ENCODE data around the gene TLR4.

TLR4 gene

DNA sequence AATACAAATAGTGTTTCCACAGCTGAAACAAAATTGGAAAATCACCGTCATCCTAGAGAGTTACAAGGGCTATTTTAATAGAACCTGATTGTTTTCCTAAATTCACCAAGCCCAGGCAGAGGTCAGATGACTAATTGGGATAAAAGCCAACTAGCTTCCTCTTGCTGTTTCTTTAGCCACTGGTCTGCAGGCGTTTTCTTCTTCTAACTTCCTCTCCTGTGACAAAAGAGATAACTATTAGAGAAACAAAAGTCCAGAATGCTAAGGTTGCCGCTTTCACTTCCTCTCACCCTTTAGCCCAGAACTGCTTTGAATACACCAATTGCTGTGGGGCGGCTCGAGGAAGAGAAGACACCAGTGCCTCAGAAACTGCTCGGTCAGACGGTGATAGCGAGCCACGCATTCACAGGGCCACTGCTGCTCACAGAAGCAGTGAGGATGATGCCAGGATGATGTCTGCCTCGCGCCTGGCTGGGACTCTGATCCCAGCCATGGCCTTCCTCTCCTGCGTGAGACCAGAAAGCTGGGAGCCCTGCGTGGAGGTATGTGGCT, at the start of gene TLR4:
TLR4 (plus strand) TSS at position 380 of the 552 bp plus-strand sequence; CDS start at position 450, 70 bp downstream.
- H3K27me3 Mint-ChIP-seq, result peaks cover 23% of the 10 kb centered on the region
- peaks cover 5 to 7% of the 10 kb centered on the region in 2 donors for H3K9me3 Mint-ChIP-seq
- ATAC-seq, result peak; percentile 50
- no peak within 1 kb of the TSS for H3K27ac Mint-ChIP-seq
- no peaks in the 10 kb centered on the region for H3K4me1 Mint-ChIP-seq
- no peak for DNase-seq
- H3K4me3 Mint-ChIP-seq, result no peak within 1 kb of the TSS

DNA sequence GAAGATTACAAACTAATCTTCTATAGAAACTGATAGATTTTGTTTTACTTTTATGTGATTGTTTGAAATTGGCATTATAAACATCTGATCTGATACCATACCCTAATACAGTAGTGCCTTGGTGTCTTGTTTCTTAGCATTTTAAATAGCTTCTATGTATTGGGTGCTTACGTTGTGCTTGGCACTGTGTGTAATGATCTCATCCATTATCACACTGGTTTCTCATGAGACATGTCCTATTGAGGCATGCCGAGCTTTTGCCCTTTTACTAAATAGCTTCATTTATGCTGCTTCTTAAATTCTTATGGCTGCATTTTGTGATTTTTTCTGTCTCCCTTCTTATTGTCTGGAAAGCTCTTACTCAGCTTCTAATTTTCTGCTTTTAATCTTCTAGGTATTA, 48.2 kb upstream of the TLR4 start:
- H3K27me3 Mint-ChIP-seq, result peaks cover 10% of the 10 kb centered on the region
- H3K4me3 Mint-ChIP-seq, result no peak overlapping the region
- no peaks in the 10 kb centered on the region for H3K4me1 Mint-ChIP-seq
- H3K9me3 Mint-ChIP-seq, result peaks cover 0 to 5% of the 10 kb centered on the region in 2 donors
- DNase-seq, result no peak
- no peak overlapping the region for H3K27ac Mint-ChIP-seq
- ATAC-seq, result no peak

DNA sequence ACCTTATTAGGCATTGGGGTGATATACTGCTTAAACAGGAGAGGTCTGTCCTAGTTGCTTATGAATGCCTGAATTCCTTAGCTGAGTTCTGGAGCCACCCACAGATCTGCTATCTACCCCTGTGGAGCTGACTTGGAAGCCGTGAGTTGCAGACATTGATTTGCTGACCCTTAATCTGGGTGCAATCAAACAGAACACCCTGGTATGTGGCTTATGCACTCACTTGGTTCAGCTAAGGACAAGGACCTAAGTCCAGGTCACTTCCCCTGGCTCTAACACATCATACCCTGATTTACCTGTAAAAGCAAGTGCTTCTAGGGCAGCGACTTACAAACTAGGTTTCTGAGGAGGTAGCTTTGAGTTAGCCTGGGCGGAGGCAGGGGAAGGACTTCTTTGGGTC, 41.6 kb upstream of the TLR4 start:
- H3K27me3 Mint-ChIP-seq, result no peaks in the 10 kb centered on the region
- H3K4me1 Mint-ChIP-seq, result no peaks in the 10 kb centered on the region
- no peak overlapping the region for H3K4me3 Mint-ChIP-seq
- no peak overlapping the region for H3K27ac Mint-ChIP-seq
- no peak for DNase-seq
- H3K9me3 Mint-ChIP-seq, result peaks cover 0 to 9% of the 10 kb centered on the region in 2 donors
- no peak for ATAC-seq

DNA sequence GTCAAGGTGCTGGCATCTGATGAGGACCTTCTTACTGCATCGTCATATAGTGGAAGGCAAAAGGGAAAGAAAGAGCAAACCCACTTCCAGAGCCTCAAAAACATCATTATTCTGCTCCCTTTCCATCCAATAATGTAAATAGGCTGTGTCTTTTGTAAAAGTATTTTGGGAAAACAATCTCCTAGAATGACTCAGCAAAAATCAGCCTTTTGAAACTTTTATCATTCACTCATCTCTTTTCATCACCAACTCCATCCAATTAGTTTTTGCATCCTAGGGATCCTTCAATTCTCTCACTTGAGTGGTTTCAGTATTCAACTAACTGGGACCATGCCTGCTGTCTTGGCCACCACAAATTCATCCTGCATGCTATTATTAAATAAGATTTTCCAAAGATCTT, 39.8 kb upstream of the TLR4 start:
- Mint-ChIP-seq H3K9me3 (peaks cover 0 to 9% of the 10 kb centered on the region in 2 donors), H3K27ac (peak overlapping the region in 1 of 2 donors; percentile 45), H3K4me1 (no peaks in the 10 kb centered on the region), H3K27me3 (peaks cover 7% of the 10 kb centered on the region), H3K4me3 (no peak overlapping the region)
- DNase-seq (no peak), ATAC-seq (no peak)

DNA sequence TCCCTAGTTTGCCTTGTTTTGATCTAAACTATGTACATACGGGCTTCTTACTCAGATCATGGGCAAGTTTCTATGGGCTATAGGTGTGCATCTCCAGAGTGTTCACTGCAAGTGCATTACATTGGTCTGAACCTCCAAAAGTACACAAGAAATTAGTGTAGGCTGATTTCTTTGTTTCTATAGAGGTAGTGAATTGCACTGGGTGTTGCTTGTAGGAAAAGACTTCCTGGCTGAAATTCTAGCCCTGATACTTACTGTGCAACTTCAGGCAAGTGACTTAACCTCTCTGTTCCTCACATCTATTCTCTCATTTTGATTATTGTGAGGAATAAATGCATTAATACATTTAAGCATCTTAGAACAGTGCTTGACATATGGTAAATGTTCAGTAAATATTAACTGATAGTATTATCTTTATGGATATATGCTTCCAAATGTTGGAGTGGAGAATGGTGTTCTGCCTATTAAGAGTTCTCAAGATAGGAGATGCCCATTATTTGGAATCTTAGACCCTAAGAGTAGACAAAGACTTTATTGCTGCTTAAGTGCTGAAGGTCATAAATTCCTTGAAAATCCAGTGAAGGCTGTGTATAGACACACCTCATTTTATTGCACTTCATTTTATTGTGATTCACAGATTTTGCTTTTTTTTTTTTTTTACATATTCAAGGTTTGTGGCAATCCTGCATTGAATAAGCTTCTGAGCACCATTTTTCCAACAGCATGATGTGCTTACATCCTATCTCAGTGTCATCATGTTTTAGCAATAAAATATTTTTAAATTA, 38.4 kb upstream of the TLR4 start:
- DNase-seq, result no peak
- no peak for ATAC-seq
- peaks cover 7% of the 10 kb centered on the region for H3K27me3 Mint-ChIP-seq
- H3K9me3 Mint-ChIP-seq, result peaks cover 0 to 4% of the 10 kb centered on the region in 2 donors
- H3K27ac Mint-ChIP-seq, result no peak overlapping the region
- no peaks in the 10 kb centered on the region for H3K4me1 Mint-ChIP-seq
- no peak overlapping the region for H3K4me3 Mint-ChIP-seq

DNA sequence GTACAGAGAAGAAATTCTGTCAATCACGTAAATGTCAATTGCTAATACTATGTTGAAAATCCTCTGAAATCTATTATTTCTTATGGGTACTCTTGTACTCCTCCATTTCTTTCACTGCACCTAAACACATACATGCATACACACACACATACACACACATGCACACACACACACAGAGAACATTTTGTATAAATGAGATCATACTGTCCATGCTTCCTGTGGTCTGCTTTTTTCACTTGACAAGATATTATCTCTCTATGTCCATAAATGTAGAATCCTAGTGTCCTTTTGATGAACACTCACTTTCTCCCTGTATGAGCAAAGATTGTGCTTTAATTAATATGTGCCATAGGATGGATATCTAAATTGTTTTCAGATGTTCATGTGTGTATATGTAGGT, 32.7 kb upstream of the TLR4 start:
- DNase-seq, result no peak
- peaks cover 0 to 6% of the 10 kb centered on the region in 2 donors for H3K9me3 Mint-ChIP-seq
- no peaks in the 10 kb centered on the region for H3K4me1 Mint-ChIP-seq
- no peak overlapping the region for H3K4me3 Mint-ChIP-seq
- ATAC-seq, result no peak
- H3K27ac Mint-ChIP-seq, result no peak overlapping the region
- H3K27me3 Mint-ChIP-seq, result peaks cover 7% of the 10 kb centered on the region

DNA sequence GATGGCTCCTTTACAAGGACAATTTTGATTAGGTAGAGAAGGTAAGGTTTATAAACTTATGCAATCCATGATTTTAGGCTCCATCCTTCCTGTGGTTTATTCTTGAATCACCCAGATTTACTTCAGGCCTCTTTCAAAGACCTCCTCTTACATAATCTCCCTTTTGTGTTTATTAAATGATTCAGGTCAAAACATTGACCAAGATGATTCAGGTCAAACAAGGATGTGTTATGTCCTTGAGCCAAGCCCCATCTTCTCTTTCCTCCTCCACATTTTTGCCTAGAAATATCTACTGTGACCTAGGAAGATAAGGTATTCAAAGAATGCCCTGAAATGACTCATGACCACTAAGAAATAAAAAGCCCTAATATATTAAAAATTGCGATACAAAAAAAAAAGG, 31.8 kb upstream of the TLR4 start:
- Mint-ChIP-seq H3K4me3 (no peak overlapping the region), H3K4me1 (no peaks in the 10 kb centered on the region), H3K27me3 (peaks cover 7% of the 10 kb centered on the region), H3K9me3 (peaks cover 0 to 6% of the 10 kb centered on the region in 2 donors), H3K27ac (no peak overlapping the region)
- no peak for ATAC-seq
- no peak for DNase-seq

DNA sequence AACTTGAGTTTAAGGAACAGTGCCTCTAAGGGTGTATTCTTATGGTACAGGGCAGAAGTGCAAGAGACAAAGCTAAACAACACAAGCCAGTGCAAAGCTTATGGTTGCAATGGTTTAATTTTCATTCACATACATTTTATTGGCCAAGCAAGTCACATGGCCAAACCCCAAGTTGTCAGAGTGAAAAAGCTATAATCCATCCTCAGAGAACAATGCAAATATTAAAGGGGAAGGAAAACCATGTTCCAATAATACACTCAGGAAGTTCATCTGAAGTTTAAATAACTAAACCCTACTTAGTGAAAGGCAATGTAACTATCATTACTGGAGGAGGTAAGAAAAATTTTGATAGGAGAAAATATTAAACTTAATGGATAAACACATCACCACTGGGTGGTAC, 26.6 kb upstream of the TLR4 start:
- ATAC-seq, result no peak
- Mint-ChIP-seq H3K27ac (no peak overlapping the region), H3K9me3 (peaks cover 0 to 11% of the 10 kb centered on the region in 2 donors), H3K4me1 (no peaks in the 10 kb centered on the region), H3K4me3 (no peak overlapping the region), H3K27me3 (no peaks in the 10 kb centered on the region)
- no peak for DNase-seq

DNA sequence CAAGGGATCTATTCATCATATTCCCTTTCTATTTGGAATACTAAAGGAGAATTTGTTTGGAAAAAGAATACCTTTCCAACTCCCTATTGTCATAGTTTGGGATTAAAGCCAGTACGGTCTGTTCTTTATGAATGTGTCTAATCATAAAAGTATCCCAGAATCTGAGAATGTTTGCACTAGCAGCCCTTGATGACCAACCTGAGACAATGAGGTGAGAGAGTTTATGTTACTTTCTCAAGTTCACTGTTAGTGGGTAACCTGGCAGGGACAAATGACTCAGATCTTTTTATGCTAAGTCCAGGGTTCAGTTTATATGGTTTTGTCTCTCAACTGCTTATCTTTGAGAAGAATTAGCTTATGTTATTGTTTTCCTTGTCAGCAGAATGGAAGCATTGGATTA, 25.3 kb upstream of the TLR4 start:
- H3K9me3 Mint-ChIP-seq, result peaks cover 0 to 16% of the 10 kb centered on the region in 2 donors
- H3K27me3 Mint-ChIP-seq, result no peaks in the 10 kb centered on the region
- DNase-seq (no peak), ATAC-seq (peak; percentile 46)
- no peaks in the 10 kb centered on the region for H3K4me1 Mint-ChIP-seq
- H3K27ac Mint-ChIP-seq, result no peak overlapping the region
- no peak overlapping the region for H3K4me3 Mint-ChIP-seq

DNA sequence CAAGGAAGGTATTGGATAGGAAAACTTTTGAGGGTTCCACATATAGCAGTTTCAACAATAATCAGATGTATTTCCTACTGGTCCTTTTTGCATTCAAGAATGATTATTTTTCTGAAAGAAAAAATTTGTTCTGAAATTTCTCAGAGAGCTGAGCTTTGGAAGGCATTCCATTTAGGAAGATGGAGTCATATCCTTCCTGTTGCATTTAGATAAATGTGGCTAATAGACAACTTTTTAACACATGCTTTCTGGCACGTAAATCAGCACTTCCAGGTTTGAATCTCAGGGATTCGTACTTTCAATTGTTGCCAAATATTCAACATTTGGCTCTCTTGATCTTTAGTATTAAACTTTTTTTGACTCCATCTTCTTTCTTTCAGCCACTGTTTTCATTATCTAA, 24.8 kb upstream of the TLR4 start:
- DNase-seq (no peak), ATAC-seq (no peak)
- no peaks in the 10 kb centered on the region for H3K4me1 Mint-ChIP-seq
- H3K4me3 Mint-ChIP-seq, result no peak overlapping the region
- H3K9me3 Mint-ChIP-seq, result peaks cover 0 to 16% of the 10 kb centered on the region in 2 donors
- no peaks in the 10 kb centered on the region for H3K27me3 Mint-ChIP-seq
- no peak overlapping the region for H3K27ac Mint-ChIP-seq

DNA sequence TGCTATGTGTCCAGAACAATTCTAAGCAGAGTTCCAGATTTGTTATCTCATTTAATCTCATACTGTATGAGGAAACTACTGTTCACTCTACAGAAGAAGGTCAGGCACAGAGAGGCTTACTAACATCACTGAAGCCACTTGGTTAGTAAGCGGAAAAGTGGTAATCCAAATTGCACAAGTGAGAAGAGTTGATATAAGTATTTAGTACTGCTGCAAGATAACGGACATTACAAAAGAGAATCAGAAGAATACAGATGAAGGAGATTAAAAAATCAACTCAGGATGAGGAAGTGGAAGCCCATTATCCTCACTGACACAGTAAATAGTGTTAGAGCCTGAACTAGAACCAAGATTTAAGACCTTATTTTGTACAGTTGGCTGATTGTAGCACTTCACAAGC, 22.3 kb upstream of the TLR4 start:
- Mint-ChIP-seq H3K27me3 (no peaks in the 10 kb centered on the region), H3K4me3 (no peak overlapping the region), H3K4me1 (no peaks in the 10 kb centered on the region), H3K27ac (no peak overlapping the region), H3K9me3 (peaks cover 0 to 14% of the 10 kb centered on the region in 2 donors)
- ATAC-seq (no peak), DNase-seq (no peak)

DNA sequence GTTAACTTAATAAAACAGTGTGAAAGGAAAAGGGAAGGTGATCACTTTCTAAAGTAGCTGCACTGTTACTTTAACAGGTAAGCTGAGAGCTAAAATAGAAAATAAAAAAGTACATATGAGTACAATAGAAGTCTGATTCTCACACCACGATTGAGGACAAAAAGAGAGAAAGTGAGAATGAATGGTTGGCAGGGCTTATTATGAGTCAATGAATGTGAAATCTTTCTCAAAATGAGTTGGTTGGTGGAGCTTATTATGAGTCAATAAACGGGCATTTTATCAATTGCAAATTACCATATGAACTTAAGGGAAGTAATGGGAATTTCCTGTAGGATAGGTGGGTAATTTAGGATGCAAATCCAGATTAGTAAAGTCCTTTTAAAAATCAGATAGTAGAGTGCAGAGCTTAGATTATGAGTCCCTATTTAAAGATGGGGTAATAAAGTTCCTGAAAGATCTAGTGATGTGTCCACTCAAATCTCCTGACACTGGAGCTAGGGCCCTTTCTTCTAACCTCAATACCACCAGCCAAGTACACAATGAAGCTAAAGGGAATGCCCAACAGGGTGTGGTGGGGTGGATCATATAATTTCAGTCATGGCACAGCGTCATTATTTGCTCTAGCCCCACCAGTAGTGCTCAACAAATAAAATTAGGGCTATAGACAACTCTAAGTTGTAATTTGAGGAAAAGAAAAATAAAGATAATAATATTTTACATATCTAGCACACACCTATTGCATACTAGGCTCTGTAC, 21.1 kb upstream of the TLR4 start:
- peak; percentile 84 for ATAC-seq
- peaks cover 0 to 14% of the 10 kb centered on the region in 2 donors for H3K9me3 Mint-ChIP-seq
- H3K27ac Mint-ChIP-seq, result no peak overlapping the region
- H3K4me1 Mint-ChIP-seq, result no peaks in the 10 kb centered on the region
- DNase-seq, result peak in 1 of 2 donors; percentile 8
- no peaks in the 10 kb centered on the region for H3K27me3 Mint-ChIP-seq
- no peak overlapping the region for H3K4me3 Mint-ChIP-seq

DNA sequence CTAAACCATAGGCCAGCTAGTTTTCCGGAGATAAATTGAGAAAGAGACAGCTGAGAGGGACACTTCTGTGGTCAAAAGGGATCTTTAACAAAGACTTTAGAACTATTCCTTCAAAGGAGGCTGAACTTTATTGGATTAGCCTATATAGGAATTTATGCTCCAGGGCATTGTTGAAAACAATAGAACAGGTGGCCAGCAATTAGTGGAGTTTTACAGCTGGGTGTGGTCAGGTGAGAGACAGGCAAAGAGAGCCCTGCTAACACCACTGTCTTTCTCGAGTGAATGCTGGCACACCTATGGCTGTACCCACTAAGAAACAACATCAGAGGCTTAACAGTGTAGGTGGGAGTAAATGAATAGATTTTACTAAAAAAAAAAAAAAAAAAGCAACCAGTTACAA, 16.7 kb upstream of the TLR4 start:
- ATAC-seq, result no peak
- Mint-ChIP-seq H3K9me3 (peaks cover 0 to 14% of the 10 kb centered on the region in 2 donors), H3K4me1 (no peaks in the 10 kb centered on the region), H3K27me3 (no peaks in the 10 kb centered on the region), H3K27ac (no peak overlapping the region), H3K4me3 (no peak overlapping the region)
- DNase-seq, result no peak

DNA sequence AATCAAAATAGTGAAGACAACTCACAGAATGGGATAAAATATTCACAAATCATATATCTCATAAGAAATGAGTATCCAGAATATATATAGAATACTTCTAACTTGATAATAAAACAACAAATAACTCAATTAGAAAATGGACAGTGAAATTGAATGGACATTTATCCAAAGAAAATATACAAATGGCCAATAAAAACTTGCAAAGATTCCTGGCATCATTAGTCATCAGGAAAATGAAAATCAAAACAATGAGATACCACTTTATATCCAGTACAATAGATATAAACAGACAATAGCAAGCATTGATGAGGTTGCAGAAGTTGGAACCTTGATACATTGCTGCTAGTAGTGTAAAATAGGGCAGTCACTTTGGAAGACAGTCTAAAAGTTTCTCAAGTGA, 12.8 kb upstream of the TLR4 start:
- ATAC-seq (no peak), DNase-seq (no peak)
- H3K9me3 Mint-ChIP-seq, result peaks cover 0 to 8% of the 10 kb centered on the region in 2 donors
- no peak overlapping the region for H3K27ac Mint-ChIP-seq
- H3K27me3 Mint-ChIP-seq, result no peaks in the 10 kb centered on the region
- H3K4me3 Mint-ChIP-seq, result no peak overlapping the region
- H3K4me1 Mint-ChIP-seq, result no peaks in the 10 kb centered on the region

DNA sequence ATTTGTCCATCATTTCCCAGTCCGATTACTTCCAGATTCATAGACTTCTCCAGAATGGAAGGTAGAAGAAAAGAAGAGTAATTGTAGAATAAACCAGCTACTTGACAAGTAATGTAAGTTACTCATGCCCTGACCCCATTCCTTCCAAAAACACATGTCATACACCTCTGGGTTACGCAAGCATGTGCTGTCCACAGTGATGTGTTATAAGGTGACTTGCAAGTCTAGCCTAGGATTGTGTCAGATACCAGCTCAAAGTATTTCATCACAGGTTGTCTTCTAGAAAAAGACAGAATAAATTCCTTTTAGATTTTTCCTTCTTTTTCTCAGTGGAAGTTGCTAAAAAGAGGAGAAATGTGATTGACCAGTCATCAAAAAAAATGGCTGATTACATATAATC, 8.0 kb upstream of the TLR4 start:
- H3K4me1 Mint-ChIP-seq, result no peaks in the 10 kb centered on the region
- H3K4me3 Mint-ChIP-seq, result no peak overlapping the region
- no peak for ATAC-seq
- no peak overlapping the region for H3K27ac Mint-ChIP-seq
- peaks cover 0 to 13% of the 10 kb centered on the region in 2 donors for H3K9me3 Mint-ChIP-seq
- peaks cover under 1% of the 10 kb centered on the region for H3K27me3 Mint-ChIP-seq
- no peak for DNase-seq

DNA sequence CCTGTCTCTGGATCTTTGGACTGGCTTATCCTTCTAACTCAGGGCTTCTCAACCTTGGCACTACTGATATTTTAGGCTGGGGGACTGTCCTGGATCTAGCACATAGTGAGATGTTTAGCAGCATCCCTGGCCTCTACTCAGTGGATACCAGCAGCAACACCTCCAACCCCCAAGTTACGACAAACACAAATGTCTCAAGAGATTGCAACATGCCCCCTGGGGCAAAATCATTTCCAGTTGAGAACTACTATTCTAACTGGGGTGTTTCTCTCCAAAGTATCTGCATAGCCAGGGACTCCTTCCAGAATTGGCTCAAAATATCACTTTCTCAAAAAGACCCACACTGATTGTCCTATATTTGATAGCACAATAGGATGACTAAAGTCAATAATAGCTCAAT, 7.2 kb upstream of the TLR4 start:
- no peak for DNase-seq
- Mint-ChIP-seq H3K4me1 (no peaks in the 10 kb centered on the region), H3K27me3 (peaks cover 7% of the 10 kb centered on the region), H3K4me3 (no peak overlapping the region), H3K9me3 (peaks cover 5 to 20% of the 10 kb centered on the region in 2 donors), H3K27ac (no peak overlapping the region)
- no peak for ATAC-seq

Measured in stimulated activated naive CD8-positive, alpha-beta T cell treated with anti-CD3 and anti-CD28 coated beads, Interleukin-15, amount 100 ng/mL, for 72 hours (primary cell).